ENCODE data around the gene OTULINL. TPM values are rescaled to one million over a fixed set of nuclear protein-coding genes. Genes with fewer than 3 reads are reported as not detected.

Gene OTULINL
- total and polyA plus RNA-seq, 2 of the 8 experiments (the other 6 are each of a cell fraction or from before 2014, with no cell fraction given), result 3.1 to 8.3 TPM

DNA sequence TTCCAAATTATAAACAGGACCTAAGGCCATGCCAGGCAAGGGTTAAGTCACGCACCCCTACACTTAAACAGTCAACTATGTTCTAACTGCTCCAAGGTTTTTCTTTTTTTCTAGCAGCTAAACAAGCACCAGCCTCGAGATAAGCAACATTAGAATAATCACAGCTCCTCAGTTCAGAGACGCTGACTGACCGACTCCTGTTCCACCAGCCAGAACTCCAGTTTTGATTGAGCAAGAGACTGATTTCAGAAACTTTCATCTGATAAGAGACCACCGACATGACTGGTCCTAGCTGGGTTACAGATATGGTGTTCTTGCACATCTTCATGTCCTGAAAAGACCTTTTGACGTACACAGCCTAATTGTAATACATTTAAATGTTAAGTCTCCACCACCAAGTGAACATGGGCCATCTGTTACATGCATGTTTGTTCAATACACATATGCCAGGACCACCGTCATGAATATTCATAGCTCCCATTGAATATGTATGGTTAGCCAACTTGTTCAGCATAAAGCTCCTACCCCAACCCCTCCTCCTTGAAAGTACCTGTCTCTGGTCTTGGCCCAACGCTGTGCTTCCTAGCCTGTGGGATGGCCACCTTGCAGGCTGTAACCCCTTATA, 23.7 kb upstream of the OTULINL start:
- Histone ChIP-seq H2BK5ac (ENCODE audit: low read depth, low read length) (no peak overlapping the region), H4K8ac (ENCODE audit: extremely low read depth, insufficient read depth, low read length) (no peak overlapping the region), H3K36me3 (ENCODE audit: control insufficient read depth in 2 of 4, insufficient read depth in 4 of 4, low read length in 3 of 4) (no peaks in the 10 kb centered on the region), H2AFZ (ENCODE audit: low read length) (no peak overlapping the region), H3K18ac (ENCODE audit: extremely low read depth, low read length) (no peak overlapping the region), H3K27ac (ENCODE audit: low read depth, low read length) (no peak overlapping the region), H4K20me1 (replicated peaks in 1 of 2; ENCODE audit: control insufficient read depth in 1 of 2, insufficient read depth in 2 of 2, low read length in 2 of 2) (no peaks in the 10 kb centered on the region), H3K79me2 (ENCODE audit: control insufficient read depth in 1 of 2, insufficient read depth in 2 of 2, low read length in 2 of 2) (no peaks in the 10 kb centered on the region), H4K91ac (replicated peaks; ENCODE audit: insufficient read length, low read length) (no peak overlapping the region), H3K9me3 (ENCODE audit: insufficient read depth in 2 of 2, low read depth in 1 of 2, low read length in 1 of 2) (no peaks in the 10 kb centered on the region), H4K5ac (ENCODE audit: insufficient read length, low read depth, low read length) (no peak overlapping the region), H3K79me1 (ENCODE audit: low read depth, low read length) (no peaks in the 10 kb centered on the region), H2BK12ac (ENCODE audit: low read depth, low read length) (no peak overlapping the region), H3K4ac (replicated peaks; ENCODE audit: insufficient read length, low read depth, low read length) (no peak overlapping the region), H2AK5ac (ENCODE audit: low read depth, low read length) (no peak overlapping the region), H3K56ac (replicated peaks; ENCODE audit: insufficient read length, low read depth, low read length) (no peak overlapping the region), H2BK20ac (ENCODE audit: low read length) (no peak overlapping the region), H2BK15ac (ENCODE audit: low read length) (no peak overlapping the region), H3K4me3 (ENCODE audit: extremely low read depth in 1 of 4, insufficient read depth in 2 of 4, low read depth in 3 of 4, low read length in 4 of 4) (no peak overlapping the region), H3K14ac (ENCODE audit: insufficient read length) (no peak overlapping the region), H3K27me3 (replicated peaks in 1 of 4; ENCODE audit: control insufficient read depth in 3 of 4, extremely low read depth in 1 of 4, insufficient read depth in 3 of 4, low read length in 3 of 4) (no peaks in the 10 kb centered on the region), H3K23ac (ENCODE audit: insufficient read length) (no peak overlapping the region), H3K9ac (replicated peaks in 1 of 4; ENCODE audit: extremely low read depth in 1 of 4, low read depth in 3 of 4, low read length in 3 of 4) (no peak overlapping the region), H3K23me2 (ENCODE audit: low read depth, low read length) (no peaks in the 10 kb centered on the region), H2BK120ac (replicated peaks; ENCODE audit: low read depth, low read length) (no peak overlapping the region), H3K4me2 (ENCODE audit: insufficient read depth in 1 of 2, low read depth in 2 of 2, low read length in 2 of 2) (no peak overlapping the region), H3K4me1 (replicated peaks in 1 of 4; ENCODE audit: control insufficient read depth in 3 of 4, insufficient read depth in 4 of 4, low read length in 3 of 4) (no peaks in the 10 kb centered on the region)
- DNase-seq (ENCODE audit: low read depth in 1 of 2, low spot score in 2 of 2) (no peak), FAIRE-seq (no peak)
- TF ChIP-seq BACH1 (IDR thresholded peaks at IDR 0.05; ENCODE audit: low read length) (no peak), CBX5 (IDR thresholded peaks at IDR 0.05; ENCODE audit: low read depth, low read length) (no peak), CHD1 (IDR thresholded peaks at IDR 0.05; ENCODE audit: low read depth, low read length) (no peak), NANOG (IDR thresholded peaks at IDR 0.05; ENCODE audit: insufficient read depth, low read depth, low read length, poor library complexity, severe bottlenecking) (no peak), SP1 (IDR thresholded peaks at IDR 0.05; ENCODE audit: low read depth, low read length) (no peak), ASH2L (IDR thresholded peaks at IDR 0.05; ENCODE audit: low read length) (no peak), KDM4A (IDR thresholded peaks at IDR 0.05; ENCODE audit: low read depth, low read length, severe bottlenecking) (no peak), HDAC6 (IDR thresholded peaks at IDR 0.05; ENCODE audit: low read depth, low read length) (no peak)
- ChIA-PET POLR2A (ENCODE audit: partially characterized antibody) (no interaction called here), CTCF (ENCODE audit: partially characterized antibody) (no interaction called here)
- 88% methylated on average over 8 of the region's 8 CpGs; no CpG with 5 or more reads in 1 of the 2 experiments for WGBS, 2 experiments (ENCODE audit: extremely low coverage in 1 of 2, insufficient coverage in 1 of 2, insufficient read length in 1 of 2, insufficient replicate concordance in 2 of 2, low coverage in 1 of 2, low lambda C conversion rate in 2 of 2, missing lambda C conversion rate in 1 of 2)

All from H1 (cell line).